Esophagus squamous epithelium (tissue), 5 donors: Measurements from ENCODE around the gene CAV3. TPM values are rescaled to one million over a fixed set of nuclear protein-coding genes. Genes with fewer than 3 reads are reported as not detected.

Experiments used
- DNase-seq: peaks from one replicate; lab custom pipeline; 2025; lab: John Stamatoyannopoulos, UW
- H3K27ac ChIP-seq, 4 donors: fragments of 200-600 bp; sonication (generic); one replicate each; pipeline ENCODE4 v1.5.1; 2016 to 2019; ENCODE audit warnings: mild to moderate bottlenecking in 1 of 4
- H3K27me3 ChIP-seq, 4 donors: fragments of 200-600 bp; sonication (generic); 1 replicate in 3 of 4; 2 replicates in 1 of 4; pipeline versions ENCODE4 v1.5.1 to v1.6.0; 2017 to 2021; ENCODE audit warnings: antibody characterized with exemption in 1 of 4
- H3K36me3 ChIP-seq, 3 donors: fragments of 200-600 bp; sonication (generic); one replicate each; pipeline ENCODE4 v1.5.1; 2016 to 2019
- H3K4me1 ChIP-seq, 3 donors: fragments of 200-600 bp; sonication (generic); one replicate each; pipeline ENCODE4 v1.5.1; 2017 to 2019
- H3K4me3 ChIP-seq, 4 donors: fragments of 200-600 bp; sonication (generic); 1 replicate in 3 of 4; 2 replicates in 1 of 4; pipeline ENCODE4 v1.5.1; 2016 to 2019; ENCODE audit warnings: mild to moderate bottlenecking in 2 of 4, moderate library complexity in 1 of 4
- H3K9me3 ChIP-seq, 3 donors: fragments of 200-600 bp; sonication (generic); one replicate each; pipeline ENCODE4 v1.5.1; 2016 to 2019
- CTCF ChIP-seq, 6 experiments: fragments of 450-650 bp in 4 of 6; fragments of 200-600 bp in 2 of 6; sonication (generic) in 2 of 6; IDR thresholded peaks; one replicate each; pipeline ENCODE4 v1.5.1; 2016 to 2019; ENCODE audit warnings: antibody characterized with exemption in 6 of 6, mild to moderate bottlenecking in 4 of 6, moderate library complexity in 4 of 6
- POLR2A ChIP-seq, 4 donors: fragments of 450-650 bp; IDR thresholded peaks; one replicate each; pipeline ENCODE4 v1.6.1; 2017; ENCODE audit warnings: antibody characterized with exemption in 4 of 4, mild to moderate bottlenecking in 4 of 4, moderate library complexity in 3 of 4
- WGBS, 2 donors: methylation state at CpG; one replicate each; pipeline ENCODE4 v1.1.5; 2018; 5-methylcytosine and 5-hydroxymethylcytosine counted together
- intact Hi-C: fragments of 100-400 bp; cut with DNase I; formaldehyde crosslinking; loops from one replicate; pipeline ENCODE4 v1.15.0; 2022
- total RNA-seq, 4 donors: library from RNA; depleted of rRNA; stranded (reverse); fragments of >200 nt; gene quantifications; one replicate each; pipeline ENCODE4 v1.1.0, GENCODE V29; 2016
- donor health status: DM: yes; HTN: yes; CAD: no.

The CAV3 gene
- total RNA-seq, 4 donors from 2014 or later: not detected

- no peaks in the 10 kb centered on the region for H3K9me3 ChIP-seq
- DNase-seq: no peak
- peaks cover 0 to 14% (median 0%) of the 10 kb centered on the region in 4 donors for H3K27me3 ChIP-seq
- H3K4me3 ChIP-seq: no peak overlapping the region
- no peak for TF ChIP-seq POLR2A (IDR thresholded peaks at IDR 0.05)
- TF ChIP-seq CTCF (IDR thresholded peaks at IDR 0.05): no peak
- no peak overlapping the region for H3K27ac ChIP-seq
- H3K4me1 ChIP-seq: peaks cover 0 to 20% (median 6%) of the 10 kb centered on the region in 3 donors
- H3K36me3 ChIP-seq: no peaks in the 10 kb centered on the region
- intact Hi-C loops: no loop called here
- 84 to 89% methylated on average over 3 of the region's 3 CpGs for WGBS, 2 donors
Measured at GRCh38 chr3:8743911-8744310, 10.3 kb downstream of the CAV3 start.

GRCh38 chr3:8745619-8746370, 12.2 kb downstream of the CAV3 start:
- no peak for DNase-seq
- TF ChIP-seq POLR2A (IDR thresholded peaks at IDR 0.05) (no peak), CTCF (IDR thresholded peaks at IDR 0.05) (no peak)
- peaks cover 0 to 14% (median 0%) of the 10 kb centered on the region in 4 donors for H3K27me3 ChIP-seq
- 89 to 90% methylated on average over 13 to 14 of the region's 25 CpGs for WGBS, 2 donors
- no peak overlapping the region for H3K27ac ChIP-seq
- H3K36me3 ChIP-seq: no peaks in the 10 kb centered on the region
- no peak overlapping the region for H3K4me3 ChIP-seq
- peaks cover 0 to 8% (median 0%) of the 10 kb centered on the region in 3 donors for H3K4me1 ChIP-seq
- intact Hi-C loops: no loop called here
- no peaks in the 10 kb centered on the region for H3K9me3 ChIP-seq

GRCh38 chr3:8746780-8747345, 13.3 kb downstream of the CAV3 start:
- intact Hi-C loops: no loop called here
- peaks cover 0 to under 1% (median 0%) of the 10 kb centered on the region in 3 donors for H3K4me1 ChIP-seq
- TF ChIP-seq POLR2A (IDR thresholded peaks at IDR 0.05) (no peak), CTCF (IDR thresholded peaks at IDR 0.05) (no peak)

GRCh38 chr3:8749316-8749715, 15.7 kb downstream of the CAV3 start:
- Histone ChIP-seq H3K27me3 (peaks cover 0 to 14% (median 0%) of the 10 kb centered on the region in 4 donors), H3K27ac (no peak overlapping the region), H3K36me3 (no peaks in the 10 kb centered on the region), H3K4me1 (no peaks in the 10 kb centered on the region), H3K4me3 (no peak overlapping the region), H3K9me3 (no peaks in the 10 kb centered on the region)
- DNase-seq: no peak
- TF ChIP-seq POLR2A (IDR thresholded peaks at IDR 0.05) (no peak), CTCF (IDR thresholded peaks at IDR 0.05) (no peak)
- intact Hi-C loops: no loop called here
- WGBS, 2 donors: 87% methylated on average over 2 of the region's 3 CpGs; no CpG with 5 or more reads in 1 of the 2 donors

More at GRCh38 chr3:8746780-8747345, 13.3 kb downstream of the CAV3 start:
- 51 to 58% methylated on average over 7 of the region's 7 CpGs for WGBS, 2 donors
- Histone ChIP-seq H3K27ac (no peak overlapping the region), H3K27me3 (peaks cover 0 to 14% (median 0%) of the 10 kb centered on the region in 4 donors), H3K9me3 (no peaks in the 10 kb centered on the region), H3K4me3 (no peak overlapping the region), H3K36me3 (no peaks in the 10 kb centered on the region)
- DNase-seq: no peak

- 75 to 85% methylated on average over 2 to 5 of the region's 14 CpGs for WGBS, 2 donors
- no peak overlapping the region for H3K27ac ChIP-seq
- no peak overlapping the region for H3K4me3 ChIP-seq
- TF ChIP-seq POLR2A (IDR thresholded peaks at IDR 0.05) (no peak), CTCF (IDR thresholded peaks at IDR 0.05) (no peak)
- peaks cover 0 to 1% (median 0%) of the 10 kb centered on the region in 4 donors for H3K27me3 ChIP-seq
- no peaks in the 10 kb centered on the region for H3K4me1 ChIP-seq
- H3K9me3 ChIP-seq: no peaks in the 10 kb centered on the region
- no peaks in the 10 kb centered on the region for H3K36me3 ChIP-seq
- intact Hi-C loops: no loop called here
- DNase-seq: no peak
Measured at GRCh38 chr3:8752832-8753231, 19.2 kb downstream of the CAV3 start.
